Measurements from ENCODE around the gene ZNF70.
"Not testable (repeated sequence)": the region's sequence is repeated elsewhere in the genome, so short reads cannot be mapped to it uniquely, and the experiment has no call there.

Gene ZNF70

DNA sequence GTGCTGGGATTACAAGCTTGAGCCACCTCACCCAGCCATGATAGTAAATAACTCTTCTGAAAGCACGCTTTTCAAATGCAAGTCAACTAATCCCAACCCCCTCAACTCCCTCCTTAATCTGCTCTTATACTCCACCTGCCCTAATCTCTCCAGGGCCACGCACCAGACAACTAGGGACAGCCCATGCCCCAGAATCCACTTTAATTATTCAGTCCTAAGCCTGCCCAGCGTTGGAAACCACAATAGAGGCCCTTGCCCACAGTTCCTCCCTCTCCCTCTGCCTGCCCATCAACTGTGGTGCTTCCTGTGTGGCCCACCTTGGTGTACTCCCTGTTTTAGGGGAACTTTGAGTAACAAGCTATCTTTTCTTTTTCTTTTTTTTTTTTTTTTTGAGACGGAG lies 6.0 kb upstream of the ZNF70 start:
- no peak for DNase-seq (ENCODE audit: low spot score)

GRCh38 chr22:23755711-23756110 lies 4.8 kb upstream of the ZNF70 start:
- DNase-seq (ENCODE audit: low spot score), result no peak

GRCh38 chr22:23754980-23755636 lies 4.2 kb upstream of the ZNF70 start:
- DNase-seq (ENCODE audit: low spot score), result no peak

GRCh38 chr22:23754220-23754919 lies 3.5 kb upstream of the ZNF70 start, which contains the start of gene VPREB3:
TSS of gene VPREB3 (minus strand) at chr22:23754425. CDS start at chr22:23754363, 62 bp downstream.
- no peak for DNase-seq (ENCODE audit: low spot score)

DNA sequence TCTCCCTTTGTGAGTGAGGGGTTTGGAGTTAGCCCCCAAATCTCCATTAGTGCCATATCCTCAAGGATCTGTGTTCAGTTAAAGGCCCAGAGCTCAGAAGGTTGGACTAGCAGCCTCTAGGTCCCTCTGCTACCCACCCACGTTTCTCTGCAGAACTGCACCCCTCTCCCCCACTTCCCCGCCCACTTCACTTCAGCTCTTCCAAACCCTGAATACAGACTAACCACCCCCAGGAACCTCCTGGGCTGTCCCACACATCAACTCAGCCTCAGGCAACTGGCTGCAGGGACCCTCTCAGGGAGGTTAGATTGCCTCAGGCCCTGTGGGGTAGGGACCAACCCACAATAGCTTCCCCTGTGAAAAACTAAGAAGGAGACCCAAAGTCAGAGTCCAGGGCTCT lies 2.5 kb upstream of the ZNF70 start:
- DNase-seq (ENCODE audit: low spot score), result no peak

DNA sequence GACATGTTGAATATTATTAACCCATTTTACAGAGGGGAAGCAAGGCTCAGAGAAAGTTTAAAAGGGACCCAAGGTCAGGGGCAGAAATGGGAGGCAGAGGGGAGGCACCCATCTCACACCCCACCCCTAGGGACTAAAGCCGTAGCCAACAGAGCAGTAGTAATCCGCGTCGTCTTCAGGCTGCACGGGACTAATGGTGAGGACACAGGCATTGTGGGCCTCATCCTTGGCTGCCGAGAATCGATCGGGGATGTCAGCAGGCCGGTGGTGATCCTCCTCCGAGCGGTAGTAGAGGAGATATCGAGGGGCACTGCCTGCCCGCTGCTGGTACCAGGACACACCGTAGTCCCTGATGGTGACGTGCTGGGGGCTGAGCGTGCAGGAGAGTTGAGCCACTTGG lies 1.8 kb upstream of the ZNF70 start:
- no peak for DNase-seq (ENCODE audit: low spot score)

DNA sequence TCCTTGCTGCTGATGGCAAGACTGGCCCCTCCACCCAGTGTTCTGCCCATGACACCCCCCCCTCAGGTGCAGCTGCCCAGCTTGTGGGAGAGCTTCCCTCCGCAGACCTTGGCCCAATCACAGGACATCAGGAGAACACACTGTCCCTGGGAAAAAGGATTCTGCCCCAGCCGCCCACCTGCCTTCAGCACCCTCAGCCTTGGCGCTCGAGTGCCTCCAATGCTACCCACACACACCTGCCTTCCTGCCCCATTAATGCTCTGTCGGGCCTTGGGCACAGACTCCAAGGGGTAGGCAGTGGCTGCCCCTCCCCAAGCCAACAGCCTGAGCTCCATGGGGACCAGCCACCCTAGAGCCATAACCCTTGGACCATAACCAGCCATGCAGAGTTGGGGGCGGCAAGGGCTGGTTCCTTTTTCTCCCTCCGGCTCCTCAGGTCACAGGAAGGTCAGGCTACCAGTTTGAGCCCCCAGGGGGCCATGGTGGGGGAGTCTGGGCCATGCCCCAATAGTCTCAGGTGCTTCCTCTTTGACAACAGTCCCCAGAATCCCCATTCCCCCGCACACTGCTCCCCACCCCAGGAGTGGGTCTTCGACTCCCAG lies 1.3 kb upstream of the ZNF70 start:
- DNase-seq (ENCODE audit: low spot score), result no peak

DNA sequence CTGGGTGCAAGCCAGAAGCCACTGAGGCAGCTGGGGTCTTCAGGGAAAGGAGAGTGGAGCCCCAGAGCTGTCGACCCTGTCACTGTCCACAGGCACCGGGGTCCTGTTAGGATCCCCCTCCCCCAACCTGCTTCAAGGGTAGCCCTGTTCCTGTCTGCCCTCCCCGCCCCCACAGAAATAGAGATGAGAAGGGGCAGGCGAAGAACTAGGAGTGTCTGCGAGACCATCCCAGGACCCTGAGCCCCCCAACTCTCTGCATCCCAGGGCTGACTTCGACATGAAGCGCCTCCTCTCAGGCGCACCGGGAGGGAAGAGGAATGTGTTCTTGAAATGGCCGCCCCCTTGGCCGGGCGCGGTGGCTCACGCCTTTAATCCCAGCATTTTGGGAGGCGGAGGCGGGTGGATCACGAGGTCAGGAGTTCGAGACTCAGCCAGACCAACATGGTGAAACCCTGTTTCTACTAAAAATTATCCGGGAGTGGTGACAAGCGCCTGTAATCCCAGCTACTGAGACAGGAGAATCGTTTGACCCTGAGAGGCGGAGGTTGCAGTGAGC lies 607 bp upstream of the ZNF70 start:
- DNase-seq (ENCODE audit: low spot score), result peak; percentile 36

GRCh38 chr22:23750367-23750713 lies 572 bp downstream of the ZNF70 start:
- DNase-seq (ENCODE audit: low spot score), result no peak

DNA sequence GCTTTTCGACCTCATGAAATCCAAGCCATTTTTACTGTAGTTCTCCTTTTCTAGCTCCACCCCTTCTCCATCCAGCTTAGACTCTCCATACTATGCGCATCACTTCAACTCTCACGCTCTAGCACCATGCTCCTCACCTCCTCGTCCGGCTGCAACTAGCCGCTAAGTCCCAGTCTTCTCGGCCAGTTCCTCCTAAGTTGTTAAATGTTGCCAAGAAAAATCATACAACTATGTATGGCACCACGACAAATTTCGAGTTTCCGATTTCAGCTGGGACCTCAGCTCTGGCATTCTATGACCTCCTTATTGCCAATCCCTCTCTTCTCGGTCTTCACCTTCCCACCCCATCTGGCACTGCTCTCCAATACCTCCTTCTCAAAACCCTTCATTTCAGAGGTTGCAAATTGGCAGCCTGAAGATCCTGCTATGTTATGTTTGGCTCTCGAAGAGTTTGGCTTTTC lies 1.0 kb downstream of the ZNF70 start:
- no peak for DNase-seq (ENCODE audit: low spot score)

GRCh38 chr22:23745791-23746190 lies 5.1 kb downstream of the ZNF70 start:
- DNase-seq (ENCODE audit: low spot score), result no peak

- DNase-seq (ENCODE audit: low spot score), result no peak
Measured at GRCh38 chr22:23744485-23744884, 6.4 kb downstream of the ZNF70 start.

DNA sequence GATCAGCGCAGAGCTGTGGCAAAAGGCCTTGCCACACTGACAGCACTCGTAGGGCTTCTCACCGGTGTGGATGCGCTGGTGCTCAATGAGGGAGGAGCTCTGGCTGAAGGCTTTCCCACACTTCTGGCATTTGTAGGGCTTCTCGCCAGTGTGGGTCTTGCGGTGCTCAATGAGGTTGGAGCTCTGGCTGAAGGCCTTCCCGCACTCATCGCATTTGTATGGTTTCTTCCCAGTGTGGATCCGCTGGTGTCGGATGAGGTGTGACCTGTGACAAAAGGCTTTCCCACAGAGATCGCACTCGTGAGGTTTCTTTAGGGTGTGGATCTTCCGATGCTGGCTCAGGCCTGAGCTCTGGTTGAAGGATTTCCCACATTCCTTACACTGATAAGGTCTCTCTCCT lies 6.9 kb downstream of the ZNF70 start:
- no peak for DNase-seq (ENCODE audit: low spot score)

DNA sequence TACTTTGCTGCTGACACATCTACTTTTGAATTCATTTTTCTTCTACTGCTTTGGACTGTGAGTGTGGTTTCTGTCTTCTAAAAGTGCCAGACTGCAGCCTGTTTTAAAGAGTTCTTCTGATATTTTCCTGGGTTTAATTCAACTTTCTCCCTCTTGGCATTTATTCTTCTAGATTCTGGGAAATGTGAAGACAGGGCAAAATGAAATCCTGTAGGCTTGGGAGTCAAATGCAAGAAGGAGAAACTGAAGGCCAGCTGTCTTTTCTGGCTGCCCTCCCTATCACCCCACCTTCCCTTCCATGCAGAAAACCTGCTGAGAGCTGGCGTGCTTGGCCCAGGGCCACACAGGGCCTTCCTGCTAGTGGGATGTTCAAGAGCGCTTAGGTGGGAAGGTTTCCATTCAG lies 7.6 kb downstream of the ZNF70 start:
- no peak for DNase-seq (ENCODE audit: low spot score)

DNA sequence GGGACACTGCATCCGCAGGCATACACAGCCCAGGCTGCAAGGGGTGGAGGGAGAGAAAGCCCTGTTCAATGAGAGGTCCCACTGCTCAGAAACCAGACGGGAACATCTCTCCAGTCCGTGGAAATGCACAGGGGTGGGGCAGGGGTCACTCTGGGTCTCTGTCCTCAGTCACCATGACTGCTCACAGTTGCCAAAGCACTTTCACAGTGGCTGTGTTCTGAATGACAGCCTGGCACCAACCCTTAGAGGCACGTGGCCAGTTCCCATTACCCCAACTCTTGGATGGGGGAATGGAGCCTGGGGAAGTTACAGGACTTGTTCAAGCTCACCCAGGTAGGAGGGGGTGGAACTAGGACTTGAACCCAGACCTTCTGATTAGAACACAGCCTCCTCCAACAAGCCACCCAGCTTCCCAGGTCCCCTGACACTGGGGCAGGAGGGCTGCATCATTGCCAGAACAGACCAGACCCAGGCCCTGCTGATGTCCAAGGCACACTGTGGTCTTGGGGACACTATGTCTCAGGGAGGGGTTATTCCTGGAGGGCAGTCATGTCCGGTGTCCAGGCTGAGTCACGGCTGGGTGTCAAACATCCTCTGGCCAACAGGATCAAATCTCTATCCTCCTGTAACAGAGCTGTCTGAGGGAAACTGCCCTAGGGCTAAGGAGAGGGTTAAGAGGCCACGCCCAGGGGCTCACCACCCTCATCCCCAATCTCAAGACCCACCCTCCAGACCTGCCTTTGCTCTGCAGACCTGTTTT lies 8.2 kb downstream of the ZNF70 start:
- DNase-seq (ENCODE audit: low spot score), result no peak

DNA sequence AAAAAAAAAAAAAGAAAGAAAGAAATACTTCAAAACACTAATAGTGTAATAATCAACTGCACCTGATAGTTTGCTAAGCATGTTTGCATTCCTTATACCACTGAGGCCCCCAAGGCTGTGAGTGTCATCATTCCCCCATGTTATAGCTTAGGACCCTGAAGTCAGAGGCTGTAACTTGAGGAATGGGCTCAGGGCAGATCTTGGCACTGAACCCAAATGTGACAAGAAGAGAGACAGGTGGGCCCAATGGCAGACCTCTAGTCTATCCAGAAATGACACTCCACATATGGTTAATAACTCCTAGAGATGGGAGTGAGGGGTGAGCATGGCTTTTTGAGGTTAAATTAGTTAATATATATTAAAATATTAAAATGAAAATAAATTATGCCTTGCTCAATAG lies 13.2 kb downstream of the ZNF70 start:
- DNase-seq (ENCODE audit: low spot score), result no peak

DNA sequence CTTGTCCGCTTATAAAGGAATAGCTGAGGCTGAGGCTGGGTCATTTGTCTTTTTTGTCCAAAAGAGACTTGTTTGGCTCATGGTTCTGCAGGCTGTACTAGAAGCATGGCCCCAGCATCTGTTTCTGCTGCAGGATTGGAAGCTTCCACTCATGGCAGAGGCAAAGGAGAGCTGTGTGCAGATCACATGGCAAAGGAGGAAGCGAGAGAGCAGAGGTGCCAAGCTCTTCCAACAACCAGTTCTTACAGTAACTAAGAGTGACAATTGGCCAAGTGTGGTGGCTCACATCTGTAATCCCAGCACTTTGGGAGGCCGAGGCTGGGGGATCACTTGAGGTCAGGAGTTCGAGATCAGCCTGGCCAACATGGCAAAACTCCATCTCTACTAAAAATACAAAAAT lies 22.8 kb downstream of the ZNF70 start:
- not testable (repeated sequence) for DNase-seq (ENCODE audit: low spot score)

DNA sequence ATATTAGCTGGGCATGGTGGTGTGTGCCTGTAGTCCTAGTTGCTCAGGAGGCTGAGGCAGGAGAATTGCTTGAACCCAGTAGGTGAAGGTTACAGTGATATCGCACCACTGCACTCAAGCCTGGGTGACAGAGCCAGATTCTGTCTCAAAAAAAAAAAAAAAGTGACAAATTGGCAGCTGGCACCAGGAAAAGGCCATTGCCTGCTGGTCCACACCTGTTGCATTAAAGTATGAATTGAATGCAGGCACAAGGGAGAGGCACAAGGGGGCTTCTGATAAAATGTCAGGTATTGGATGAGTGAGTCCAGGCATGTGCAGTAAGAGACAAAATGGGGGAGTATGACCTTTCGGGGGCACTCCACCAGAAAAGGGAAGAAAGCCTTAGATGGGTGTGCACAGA lies 28.2 kb downstream of the ZNF70 start:
- no peak for DNase-seq (ENCODE audit: low spot score)

DNA sequence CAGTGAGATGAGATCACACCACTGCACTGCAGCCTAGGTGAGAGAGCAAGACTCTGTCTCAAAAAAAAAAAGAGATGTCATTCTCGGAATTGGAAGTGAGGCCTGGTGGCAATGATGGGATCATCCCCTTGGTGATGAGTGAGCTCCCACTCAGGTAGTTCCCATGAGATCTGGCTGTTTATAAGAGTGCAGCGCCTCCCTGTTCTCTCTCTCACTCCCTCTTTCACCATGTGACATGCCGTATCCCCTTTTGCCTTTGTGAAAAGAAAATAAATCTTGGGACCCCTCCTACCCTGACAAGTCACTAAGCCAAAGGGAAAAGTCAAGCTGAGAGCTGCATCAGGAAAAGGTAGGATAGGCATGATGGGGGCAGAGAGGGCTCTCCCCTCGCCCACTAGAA lies 28.8 kb downstream of the ZNF70 start:
- no peak for DNase-seq (ENCODE audit: low spot score)

- DNase-seq (ENCODE audit: low spot score), result no peak
Measured at GRCh38 chr22:23720855-23721254, 30.1 kb downstream of the ZNF70 start.

DNA sequence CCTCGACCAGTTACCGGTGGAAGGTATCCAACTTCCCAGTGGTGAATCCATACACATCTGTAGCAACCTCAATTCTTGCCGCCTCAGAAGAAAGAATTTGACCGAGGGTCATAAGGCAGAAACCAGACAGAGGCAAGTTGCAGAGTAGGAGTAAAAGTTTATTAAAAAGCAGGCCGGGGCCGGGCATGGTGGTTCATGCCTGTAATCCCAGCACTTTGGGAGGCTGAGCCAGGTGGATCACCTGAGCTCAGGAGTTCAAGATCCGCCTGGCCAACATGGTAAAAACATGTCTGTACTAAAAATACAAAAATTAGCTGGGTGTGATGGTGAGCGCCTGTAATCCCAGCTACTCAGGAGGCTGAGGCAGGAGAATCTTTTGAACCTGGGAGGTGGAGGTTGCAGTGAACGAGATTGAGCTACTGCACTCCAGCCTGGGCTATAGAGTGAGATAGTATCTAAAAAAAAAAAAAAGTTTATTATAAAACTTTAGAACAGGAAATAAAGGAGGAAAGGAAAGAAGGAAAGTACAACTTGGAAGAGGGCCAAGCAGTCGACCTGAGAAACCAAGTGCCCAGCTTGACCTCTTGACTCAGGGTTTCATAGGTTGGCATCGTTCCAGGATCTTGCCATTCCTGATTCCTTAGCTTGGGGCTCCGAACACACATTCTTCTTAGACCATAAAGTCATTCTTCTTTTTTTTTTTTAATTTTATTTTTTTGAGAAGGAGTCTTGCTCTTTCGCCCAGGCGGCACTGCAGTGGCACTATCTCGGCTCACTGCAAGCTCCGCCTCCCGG lies 32.3 kb downstream of the ZNF70 start:
- DNase-seq (ENCODE audit: low spot score), result no peak
